ENCODE measurements around the gene BCL11A. TPM values are rescaled to one million over a fixed set of nuclear protein-coding genes. Genes with fewer than 3 reads are reported as not detected.

The BCL11A gene
- total and polyA plus RNA-seq, 2 of the 13 experiments (the other 11 are each of a cell fraction or from before 2014, with no cell fraction given): not detected

DNA sequence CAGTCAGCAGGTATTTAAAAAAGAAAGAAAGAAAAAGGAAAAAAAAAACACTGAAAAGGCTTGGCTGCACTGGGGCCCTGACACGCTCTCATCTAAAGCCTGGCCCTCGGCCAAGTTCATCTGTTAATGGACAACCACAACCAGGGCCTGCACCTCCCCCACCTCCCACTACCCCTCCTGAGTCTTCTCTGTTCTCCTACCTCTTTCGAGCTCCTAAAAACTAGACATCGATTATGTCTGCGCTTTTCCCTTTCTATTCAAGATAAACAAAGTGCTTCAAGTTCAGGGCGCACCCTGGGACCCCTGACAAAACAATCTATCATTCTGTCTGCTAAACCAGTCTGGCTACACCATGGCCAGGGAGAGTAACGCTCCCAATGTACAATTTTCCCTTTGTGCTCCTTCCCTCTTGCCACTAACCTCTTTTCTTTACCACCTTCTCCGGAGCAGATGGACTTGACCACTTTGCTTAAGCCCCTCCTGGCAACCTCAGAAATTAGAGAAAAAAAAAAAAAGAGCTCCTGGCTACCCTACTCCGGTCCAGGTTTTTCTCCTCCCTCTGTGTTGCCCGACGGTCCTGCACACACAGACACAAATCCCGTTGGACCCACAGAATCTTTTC lies 22.7 kb downstream of the BCL11A start (continued):
- TF ChIP-seq CHCHD3 (CRISPR knock-in tag; IDR thresholded peaks at IDR 0.05): no peak
- TF ChIP-seq NFKBIZ (CRISPR knock-in tag; IDR thresholded peaks at IDR 0.05): no peak
- TF ChIP-seq SOX5 (CRISPR knock-in tag; IDR thresholded peaks at IDR 0.05; ENCODE audit: borderline replicate concordance): peak; percentile 48; the same call in 1 of the 2 replicates
- TF ChIP-seq RBM39 (IDR thresholded peaks at IDR 0.05; ENCODE audit: low read depth, low read length, poor library complexity, severe bottlenecking): no peak
- TF ChIP-seq, protein P1, sequence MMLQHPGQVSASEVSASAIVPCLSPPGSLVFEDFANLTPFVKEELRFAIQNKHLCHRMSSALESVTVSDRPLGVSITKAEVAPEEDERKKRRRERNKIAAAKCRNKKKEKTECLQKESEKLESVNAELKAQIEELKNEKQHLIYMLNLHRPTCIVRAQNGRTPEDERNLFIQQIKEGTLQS (CRISPR knock-in tag; IDR thresholded peaks at IDR 0.05): no peak
- TF ChIP-seq EHMT2 (IDR thresholded peaks at IDR 0.05; ENCODE audit: borderline replicate concordance, low read depth, low read length): no peak
- no peak for TF ChIP-seq ZNF878 (CRISPR knock-in tag; IDR thresholded peaks at IDR 0.05)
- TF ChIP-seq, protein P2, sequence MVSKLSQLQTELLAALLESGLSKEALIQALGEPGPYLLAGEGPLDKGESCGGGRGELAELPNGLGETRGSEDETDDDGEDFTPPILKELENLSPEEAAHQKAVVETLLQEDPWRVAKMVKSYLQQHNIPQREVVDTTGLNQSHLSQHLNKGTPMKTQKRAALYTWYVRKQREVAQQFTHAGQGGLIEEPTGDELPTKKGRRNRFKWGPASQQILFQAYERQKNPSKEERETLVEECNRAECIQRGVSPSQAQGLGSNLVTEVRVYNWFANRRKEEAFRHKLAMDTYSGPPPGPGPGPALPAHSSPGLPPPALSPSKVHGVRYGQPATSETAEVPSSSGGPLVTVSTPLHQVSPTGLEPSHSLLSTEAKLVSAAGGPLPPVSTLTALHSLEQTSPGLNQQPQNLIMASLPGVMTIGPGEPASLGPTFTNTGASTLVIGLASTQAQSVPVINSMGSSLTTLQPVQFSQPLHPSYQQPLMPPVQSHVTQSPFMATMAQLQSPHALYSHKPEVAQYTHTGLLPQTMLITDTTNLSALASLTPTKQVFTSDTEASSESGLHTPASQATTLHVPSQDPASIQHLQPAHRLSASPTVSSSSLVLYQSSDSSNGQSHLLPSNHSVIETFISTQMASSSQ (IDR thresholded peaks at IDR 0.05; ENCODE audit: low read depth): peak; percentile 95
- TF ChIP-seq, protein P2 (CRISPR knock-in tag; IDR thresholded peaks at IDR 0.05; ENCODE audit: borderline replicate concordance): peak; percentile 94
- no peak for TF ChIP-seq SP140L (CRISPR knock-in tag; IDR thresholded peaks at IDR 0.05; ENCODE audit: borderline replicate concordance)
- 0 out of 2 replicates have a peak, but pooled peaks have one; percentile 19 for TF ChIP-seq SOX13 (IDR thresholded peaks at IDR 0.05)
- peak in 1 of 2 experiments; percentile 59; a peak in 2 of 4 replicates for TF ChIP-seq SOX13 (CRISPR knock-in tag; conservative IDR thresholded peaks at IDR 0.05 in 1 of 2, IDR thresholded peaks at IDR 0.05 in 1 of 2)
- TF ChIP-seq TBX2 (CRISPR knock-in tag; IDR thresholded peaks at IDR 0.05; ENCODE audit: borderline replicate concordance): peak; percentile 28; the same call in 1 of the 2 replicates
- no peak for TF ChIP-seq MZF1 (CRISPR knock-in tag; IDR thresholded peaks at IDR 0.05; ENCODE audit: borderline replicate concordance)
- TF ChIP-seq ZMYM4 (CRISPR knock-in tag; IDR thresholded peaks at IDR 0.05): peak; percentile 55
- TF ChIP-seq, protein P3, sequence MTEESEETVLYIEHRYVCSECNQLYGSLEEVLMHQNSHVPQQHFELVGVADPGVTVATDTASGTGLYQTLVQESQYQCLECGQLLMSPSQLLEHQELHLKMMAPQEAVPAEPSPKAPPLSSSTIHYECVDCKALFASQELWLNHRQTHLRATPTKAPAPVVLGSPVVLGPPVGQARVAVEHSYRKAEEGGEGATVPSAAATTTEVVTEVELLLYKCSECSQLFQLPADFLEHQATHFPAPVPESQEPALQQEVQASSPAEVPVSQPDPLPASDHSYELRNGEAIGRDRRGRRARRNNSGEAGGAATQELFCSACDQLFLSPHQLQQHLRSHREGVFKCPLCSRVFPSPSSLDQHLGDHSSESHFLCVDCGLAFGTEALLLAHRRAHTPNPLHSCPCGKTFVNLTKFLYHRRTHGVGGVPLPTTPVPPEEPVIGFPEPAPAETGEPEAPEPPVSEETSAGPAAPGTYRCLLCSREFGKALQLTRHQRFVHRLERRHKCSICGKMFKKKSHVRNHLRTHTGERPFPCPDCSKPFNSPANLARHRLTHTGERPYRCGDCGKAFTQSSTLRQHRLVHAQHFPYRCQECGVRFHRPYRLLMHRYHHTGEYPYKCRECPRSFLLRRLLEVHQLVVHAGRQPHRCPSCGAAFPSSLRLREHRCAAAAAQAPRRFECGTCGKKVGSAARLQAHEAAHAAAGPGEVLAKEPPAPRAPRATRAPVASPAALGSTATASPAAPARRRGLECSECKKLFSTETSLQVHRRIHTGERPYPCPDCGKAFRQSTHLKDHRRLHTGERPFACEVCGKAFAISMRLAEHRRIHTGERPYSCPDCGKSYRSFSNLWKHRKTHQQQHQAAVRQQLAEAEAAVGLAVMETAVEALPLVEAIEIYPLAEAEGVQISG (CRISPR knock-in tag; IDR thresholded peaks at IDR 0.05): peak; percentile 20; the same call in 1 of the 2 replicates
- TF ChIP-seq, protein P4, sequence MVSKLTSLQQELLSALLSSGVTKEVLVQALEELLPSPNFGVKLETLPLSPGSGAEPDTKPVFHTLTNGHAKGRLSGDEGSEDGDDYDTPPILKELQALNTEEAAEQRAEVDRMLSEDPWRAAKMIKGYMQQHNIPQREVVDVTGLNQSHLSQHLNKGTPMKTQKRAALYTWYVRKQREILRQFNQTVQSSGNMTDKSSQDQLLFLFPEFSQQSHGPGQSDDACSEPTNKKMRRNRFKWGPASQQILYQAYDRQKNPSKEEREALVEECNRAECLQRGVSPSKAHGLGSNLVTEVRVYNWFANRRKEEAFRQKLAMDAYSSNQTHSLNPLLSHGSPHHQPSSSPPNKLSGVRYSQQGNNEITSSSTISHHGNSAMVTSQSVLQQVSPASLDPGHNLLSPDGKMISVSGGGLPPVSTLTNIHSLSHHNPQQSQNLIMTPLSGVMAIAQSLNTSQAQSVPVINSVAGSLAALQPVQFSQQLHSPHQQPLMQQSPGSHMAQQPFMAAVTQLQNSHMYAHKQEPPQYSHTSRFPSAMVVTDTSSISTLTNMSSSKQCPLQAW (CRISPR knock-in tag; IDR thresholded peaks at IDR 0.05): peak; percentile 93
- no peak for TF ChIP-seq GPN1 (CRISPR knock-in tag; IDR thresholded peaks at IDR 0.05; ENCODE audit: borderline replicate concordance)
- peak in 1 of 2 experiments; percentile 39; a peak in 1 of 4 replicates for TF ChIP-seq EP300 (IDR thresholded peaks at IDR 0.05; ENCODE audit: low read depth in 2 of 2, low read length in 2 of 2)
- TF ChIP-seq EP300 (CRISPR knock-in tag; IDR thresholded peaks at IDR 0.05; ENCODE audit: borderline replicate concordance): no peak

Data from HepG2 (cell line).